Neural progenitor cell (in vitro differentiated cells): ENCODE measurements around the gene CEBPA.

Experiments
- EZH2 ChIP-seq: fragments of 200-600 bp; sonication (generic); IDR thresholded peaks from 2 replicates; pipeline ENCODE4 v1.6.1; 2017; ENCODE audit warnings: antibody characterized with exemption, mild to moderate bottlenecking, moderate library complexity
- EZH2phosphoT487 ChIP-seq: fragments of 200-600 bp; sonication (generic); IDR thresholded peaks from 2 replicates; pipeline ENCODE4 v1.6.1; 2017; ENCODE audit warnings: antibody characterized with exemption
- TF ChIP-seq, protein P1 (sequence below): fragments of 200-600 bp; sonication (generic); IDR thresholded peaks from 2 replicates; pipeline ENCODE4 v1.5.1; 2017; ENCODE audit warnings: antibody characterized with exemption, mild to moderate bottlenecking

DNA sequence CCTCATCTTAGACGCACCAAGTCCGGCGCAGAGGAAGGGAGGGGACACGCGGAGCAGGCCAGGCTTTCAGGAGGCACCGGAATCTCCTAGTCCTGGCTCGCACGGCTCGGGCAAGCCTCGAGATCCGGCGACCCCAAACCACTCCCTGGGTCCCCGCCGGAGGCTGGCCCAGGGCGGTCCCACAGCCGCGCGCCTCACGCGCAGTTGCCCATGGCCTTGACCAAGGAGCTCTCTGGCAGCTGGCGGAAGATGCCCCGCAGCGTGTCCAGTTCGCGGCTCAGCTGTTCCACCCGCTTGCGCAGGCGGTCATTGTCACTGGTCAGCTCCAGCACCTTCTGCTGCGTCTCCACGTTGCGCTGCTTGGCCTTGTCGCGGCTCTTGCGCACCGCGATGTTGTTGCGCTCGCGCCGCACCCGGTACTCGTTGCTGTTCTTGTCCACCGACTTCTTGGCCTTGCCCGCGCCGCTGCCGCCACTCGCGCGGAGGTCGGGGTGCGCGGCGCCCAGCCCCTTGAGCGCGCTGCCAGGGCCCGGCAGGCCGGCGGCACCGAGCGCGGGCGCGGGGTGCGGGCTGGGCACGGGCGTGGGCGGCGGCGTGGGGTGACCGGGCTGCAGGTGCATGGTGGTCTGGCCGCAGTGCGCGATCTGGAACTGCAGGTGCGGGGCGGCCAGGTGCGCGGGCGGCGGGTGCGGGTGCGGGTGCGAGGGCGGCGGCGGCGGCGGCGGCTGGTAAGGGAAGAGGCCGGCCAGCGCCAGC is 1.0 kb downstream of the CEBPA start:
- TF ChIP-seq, protein P1, sequence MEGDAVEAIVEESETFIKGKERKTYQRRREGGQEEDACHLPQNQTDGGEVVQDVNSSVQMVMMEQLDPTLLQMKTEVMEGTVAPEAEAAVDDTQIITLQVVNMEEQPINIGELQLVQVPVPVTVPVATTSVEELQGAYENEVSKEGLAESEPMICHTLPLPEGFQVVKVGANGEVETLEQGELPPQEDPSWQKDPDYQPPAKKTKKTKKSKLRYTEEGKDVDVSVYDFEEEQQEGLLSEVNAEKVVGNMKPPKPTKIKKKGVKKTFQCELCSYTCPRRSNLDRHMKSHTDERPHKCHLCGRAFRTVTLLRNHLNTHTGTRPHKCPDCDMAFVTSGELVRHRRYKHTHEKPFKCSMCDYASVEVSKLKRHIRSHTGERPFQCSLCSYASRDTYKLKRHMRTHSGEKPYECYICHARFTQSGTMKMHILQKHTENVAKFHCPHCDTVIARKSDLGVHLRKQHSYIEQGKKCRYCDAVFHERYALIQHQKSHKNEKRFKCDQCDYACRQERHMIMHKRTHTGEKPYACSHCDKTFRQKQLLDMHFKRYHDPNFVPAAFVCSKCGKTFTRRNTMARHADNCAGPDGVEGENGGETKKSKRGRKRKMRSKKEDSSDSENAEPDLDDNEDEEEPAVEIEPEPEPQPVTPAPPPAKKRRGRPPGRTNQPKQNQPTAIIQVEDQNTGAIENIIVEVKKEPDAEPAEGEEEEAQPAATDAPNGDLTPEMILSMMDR = no peak
- peak; percentile 98 for TF ChIP-seq EZH2
- peak; percentile 97 for TF ChIP-seq EZH2phosphoT487
